Esophagus muscularis mucosa (tissue), 4 donors: ENCODE measurements around the gene KRT7.

Experiments
- CTCF ChIP-seq, 3 experiments: fragments of 200-600 bp in 2 of 3; fragments of 450-650 bp in 1 of 3; sonication (generic) in 2 of 3; IDR thresholded peaks; one replicate each; pipeline ENCODE4 v1.5.1; 2017 to 2019; ENCODE audit warnings: antibody characterized with exemption in 3 of 3, mild to moderate bottlenecking in 2 of 3, moderate library complexity in 1 of 3
- EP300 ChIP-seq: sonication (generic); formaldehyde crosslinking; IDR thresholded peaks from one replicate; pipeline ENCODE4 v1.6.1; 2017; ENCODE audit warnings: antibody characterized with exemption
- POLR2A ChIP-seq: fragments of 450-650 bp; IDR thresholded peaks from one replicate; pipeline ENCODE4 v1.6.1; 2017; ENCODE audit warnings: antibody characterized with exemption, moderate library complexity, mild to moderate bottlenecking, low read depth
- POLR2AphosphoS5 ChIP-seq, 2 donors: sonication (generic); formaldehyde crosslinking; IDR thresholded peaks; one replicate each; pipeline ENCODE4 v1.6.1; 2017; ENCODE audit warnings: antibody characterized with exemption in 2 of 2

GRCh38 chr12:52202361-52203078 is 30.5 kb upstream of the KRT7 start:
- TF ChIP-seq CTCF (IDR thresholded peaks at IDR 0.05), result no peak
- TF ChIP-seq POLR2A, result no peak
- TF ChIP-seq POLR2AphosphoS5 (IDR thresholded peaks at IDR 0.05), result no peak
- no peak for TF ChIP-seq EP300
